ENCODE measurements around the gene CHTF18.

DNA sequence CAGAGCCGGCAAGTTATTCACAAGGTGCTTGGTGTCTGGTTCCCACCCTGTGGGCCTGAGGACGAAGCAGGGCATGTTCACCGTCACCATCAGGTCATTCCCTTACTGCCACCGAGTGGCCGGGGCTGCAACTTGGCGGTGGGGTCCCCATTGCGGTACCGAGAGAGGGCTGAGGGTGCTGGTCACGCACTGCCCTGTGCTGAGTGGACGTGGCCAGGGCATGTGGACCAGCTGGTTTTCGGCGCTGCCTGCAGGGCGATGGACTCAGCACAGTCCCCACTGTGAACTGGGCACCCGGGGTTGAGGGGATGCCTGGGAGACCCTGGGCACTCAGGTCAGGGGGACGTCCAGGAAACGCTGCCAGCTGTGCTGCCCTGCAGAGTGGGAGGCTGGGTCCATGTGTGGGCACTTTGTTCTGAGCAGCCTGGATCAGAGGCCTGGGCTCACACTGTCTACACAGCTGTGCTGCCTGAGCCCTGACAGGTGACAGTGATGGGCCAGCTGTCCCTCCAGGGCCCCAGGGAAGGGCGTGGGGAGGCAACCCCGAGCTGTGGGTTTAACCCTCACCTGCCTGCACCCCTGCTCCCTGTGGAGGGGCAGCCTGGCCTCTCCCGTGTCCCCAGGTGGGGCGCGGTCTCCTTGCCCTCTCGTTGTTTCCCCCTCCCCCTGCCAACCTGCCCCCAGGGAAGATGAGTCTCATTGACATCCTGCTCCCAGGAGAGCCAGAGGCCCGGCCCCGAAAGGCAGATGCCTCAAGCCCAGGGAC, 51.4 kb downstream of the CHTF18 start:
- TF ChIP-seq, protein P1, sequence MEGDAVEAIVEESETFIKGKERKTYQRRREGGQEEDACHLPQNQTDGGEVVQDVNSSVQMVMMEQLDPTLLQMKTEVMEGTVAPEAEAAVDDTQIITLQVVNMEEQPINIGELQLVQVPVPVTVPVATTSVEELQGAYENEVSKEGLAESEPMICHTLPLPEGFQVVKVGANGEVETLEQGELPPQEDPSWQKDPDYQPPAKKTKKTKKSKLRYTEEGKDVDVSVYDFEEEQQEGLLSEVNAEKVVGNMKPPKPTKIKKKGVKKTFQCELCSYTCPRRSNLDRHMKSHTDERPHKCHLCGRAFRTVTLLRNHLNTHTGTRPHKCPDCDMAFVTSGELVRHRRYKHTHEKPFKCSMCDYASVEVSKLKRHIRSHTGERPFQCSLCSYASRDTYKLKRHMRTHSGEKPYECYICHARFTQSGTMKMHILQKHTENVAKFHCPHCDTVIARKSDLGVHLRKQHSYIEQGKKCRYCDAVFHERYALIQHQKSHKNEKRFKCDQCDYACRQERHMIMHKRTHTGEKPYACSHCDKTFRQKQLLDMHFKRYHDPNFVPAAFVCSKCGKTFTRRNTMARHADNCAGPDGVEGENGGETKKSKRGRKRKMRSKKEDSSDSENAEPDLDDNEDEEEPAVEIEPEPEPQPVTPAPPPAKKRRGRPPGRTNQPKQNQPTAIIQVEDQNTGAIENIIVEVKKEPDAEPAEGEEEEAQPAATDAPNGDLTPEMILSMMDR (IDR thresholded peaks at IDR 0.05) = no peak
- TF ChIP-seq POLR2A (IDR thresholded peaks at IDR 0.05) (no peak), POLR2AphosphoS5 (IDR thresholded peaks at IDR 0.05; ENCODE audit: insufficient read depth in 1 of 2, low read depth in 1 of 2) (no peak)

Data from vagina (tissue), 2 donors.